Nucleus accumbens (tissue), 56 donors: ENCODE results near the gene LIMS3.
"Not testable (repeated sequence)": the region's sequence is repeated elsewhere in the genome, so short reads cannot be mapped to it uniquely, and the experiment has no call there.

Experiments
- DNase-seq, 56 donors: peaks; one replicate each; lab custom pipeline; 2025; lab: John Stamatoyannopoulos, UW

The LIMS3 gene, protein sequence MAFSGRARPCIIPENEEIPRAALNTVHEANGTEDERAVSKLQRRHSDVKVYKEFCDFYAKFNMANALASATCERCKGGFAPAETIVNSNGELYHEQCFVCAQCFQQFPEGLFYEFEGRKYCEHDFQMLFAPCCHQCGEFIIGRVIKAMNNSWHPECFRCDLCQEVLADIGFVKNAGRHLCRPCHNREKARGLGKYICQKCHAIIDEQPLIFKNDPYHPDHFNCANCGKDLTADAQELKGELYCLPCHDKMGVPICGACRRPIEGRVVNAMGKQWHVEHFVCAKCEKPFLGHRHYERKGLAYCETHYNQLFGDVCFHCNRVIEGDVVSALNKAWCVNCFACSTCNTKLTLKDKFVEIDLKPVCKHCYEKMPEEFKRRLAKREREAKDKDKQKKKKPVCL

GRCh38 chr2:109898462-109899336 is at the start of gene LIMS3:
LIMS3 (plus strand) TSS chr2:109898688; CDS start chr2:109898729, 41 bp downstream.
- DNase-seq, result not testable (repeated sequence)

DNA sequence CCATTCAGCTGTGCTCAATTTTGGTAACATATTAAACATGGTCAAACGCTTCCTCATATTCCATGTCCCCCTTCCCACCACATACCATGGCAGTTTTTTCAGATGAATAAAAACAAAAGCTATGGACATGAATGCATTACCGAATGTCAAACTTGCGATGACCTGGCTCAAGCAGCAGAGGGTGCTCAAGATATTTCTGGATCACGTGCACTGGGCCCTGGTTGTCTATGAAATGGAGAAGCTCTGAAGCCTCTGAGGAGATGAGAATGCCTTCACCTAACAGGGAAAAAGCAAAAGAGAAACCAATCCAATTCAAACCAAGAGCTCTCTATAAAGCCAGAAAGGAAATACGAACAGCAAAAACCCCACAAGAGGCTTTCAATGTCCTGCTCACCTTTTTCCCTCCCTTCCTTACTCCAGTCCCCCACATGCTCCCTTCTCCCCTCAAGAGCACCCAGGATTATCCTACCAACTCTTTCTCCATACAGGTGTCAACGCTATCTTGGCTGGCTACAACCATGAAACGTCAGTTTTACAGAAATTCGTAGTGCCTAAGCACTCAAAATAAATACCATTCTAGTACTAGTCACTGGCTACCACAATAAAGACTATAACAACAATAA is 27.2 kb upstream of the LIMS3 start:
- not testable (repeated sequence) for DNase-seq

DNA sequence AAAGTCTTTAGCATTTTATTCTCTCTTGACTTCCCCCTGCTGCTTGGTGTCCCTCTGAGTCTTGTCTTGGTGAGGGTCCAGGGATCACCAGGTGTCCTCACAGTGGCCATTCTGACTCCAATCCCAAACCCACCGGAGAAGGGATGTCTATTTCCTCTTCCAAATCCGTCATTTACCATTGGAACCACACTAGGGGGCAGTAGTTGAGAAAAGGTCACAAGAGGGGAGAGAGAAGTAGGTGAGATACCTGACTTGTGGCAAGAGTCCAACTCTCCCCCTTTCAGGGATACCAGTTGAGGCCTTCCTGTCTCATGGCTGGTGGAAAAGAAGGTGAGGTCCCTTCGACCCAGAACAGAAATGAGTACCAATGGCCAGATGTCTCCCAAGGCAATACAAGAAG is 21.9 kb upstream of the LIMS3 start:
- not testable (repeated sequence) for DNase-seq

DNA sequence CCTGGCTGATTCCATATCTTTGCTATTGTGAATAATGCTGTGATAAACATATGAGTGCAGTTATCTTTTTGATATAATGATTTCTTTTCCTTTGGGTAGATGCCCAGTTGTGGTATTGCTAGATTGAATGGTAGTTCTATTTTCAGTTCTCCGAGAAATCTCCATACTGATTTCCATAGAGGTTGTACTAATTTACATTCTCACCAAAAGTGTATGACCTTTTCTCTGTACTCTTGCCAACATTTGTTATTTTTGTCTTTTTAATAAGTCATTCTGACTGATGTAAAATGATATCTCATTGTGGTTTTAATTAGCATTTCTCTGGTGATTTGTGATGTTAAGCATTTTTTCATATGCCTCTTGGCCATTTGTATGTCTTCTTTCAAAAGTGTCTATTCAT is 16.4 kb upstream of the LIMS3 start:
- not testable (repeated sequence) for DNase-seq

DNA sequence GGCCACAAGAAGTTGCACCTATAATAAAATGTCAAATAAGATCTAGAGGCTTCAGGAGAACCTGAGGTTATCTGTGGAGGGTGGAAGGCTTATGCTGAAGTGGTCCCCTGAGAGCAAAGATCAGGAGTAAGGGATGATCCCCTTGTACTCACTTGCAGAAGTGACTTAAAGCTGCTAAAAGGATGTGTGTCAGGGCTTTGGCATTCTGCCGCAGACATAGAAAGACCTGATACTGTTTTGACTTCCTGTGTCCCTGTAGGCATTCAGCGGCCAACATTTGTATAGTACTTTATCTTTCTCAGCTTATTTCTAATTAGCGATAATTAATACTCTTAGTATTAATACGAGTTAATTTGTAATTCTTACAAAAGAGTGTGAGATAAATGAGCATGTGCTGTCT is 10.1 kb upstream of the LIMS3 start:
- DNase-seq, result not testable (repeated sequence)

- DNase-seq, result not testable (repeated sequence)
Observed at GRCh38 chr2:109889909-109890308, 8.6 kb upstream of the LIMS3 start.

GRCh38 chr2:109891024-109891423 is 7.5 kb upstream of the LIMS3 start:
- DNase-seq, result not testable (repeated sequence)

- not testable (repeated sequence) for DNase-seq
Observed at GRCh38 chr2:109893736-109894135, 4.8 kb upstream of the LIMS3 start.

DNA sequence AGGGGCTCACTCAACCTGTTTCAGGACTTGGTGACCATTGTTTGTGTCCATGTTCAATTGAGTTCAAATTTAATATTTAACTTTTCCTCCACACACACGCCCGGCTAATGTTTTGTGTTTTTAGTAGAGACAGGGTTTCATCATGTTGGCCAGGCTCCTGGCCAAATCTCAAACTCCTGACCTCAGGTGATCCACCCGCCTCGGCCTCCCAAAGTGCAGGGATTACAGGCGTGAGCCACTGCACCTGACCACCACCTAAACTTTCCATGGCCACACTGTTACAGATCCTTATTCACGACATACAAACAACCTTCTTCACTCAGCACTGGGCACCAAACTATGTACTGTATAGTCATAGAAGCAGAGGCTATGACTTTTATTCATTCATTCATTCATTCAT is 4.3 kb upstream of the LIMS3 start:
- not testable (repeated sequence) for DNase-seq

GRCh38 chr2:109895090-109895869 is 3.2 kb upstream of the LIMS3 start:
- not testable (repeated sequence) for DNase-seq

DNA sequence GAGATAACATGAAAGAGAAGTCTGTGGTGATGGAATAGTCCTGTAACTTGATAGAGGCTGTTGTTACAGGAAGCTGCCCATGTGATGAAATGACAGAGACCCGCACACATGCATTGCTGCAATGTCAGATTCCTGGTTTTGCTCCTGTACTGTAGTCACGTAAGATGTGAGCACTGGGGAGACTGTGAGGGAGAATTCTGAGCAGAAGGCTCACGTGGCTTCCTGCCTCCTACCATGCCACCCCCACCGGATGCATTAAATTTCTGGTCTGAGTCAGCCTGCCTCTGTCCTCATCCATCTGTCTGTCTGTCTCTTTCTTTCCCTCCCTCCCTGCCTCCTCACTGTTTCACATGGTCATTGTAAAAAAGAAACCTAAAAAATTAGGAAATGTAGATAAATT is 2.3 kb upstream of the LIMS3 start:
- not testable (repeated sequence) for DNase-seq

DNA sequence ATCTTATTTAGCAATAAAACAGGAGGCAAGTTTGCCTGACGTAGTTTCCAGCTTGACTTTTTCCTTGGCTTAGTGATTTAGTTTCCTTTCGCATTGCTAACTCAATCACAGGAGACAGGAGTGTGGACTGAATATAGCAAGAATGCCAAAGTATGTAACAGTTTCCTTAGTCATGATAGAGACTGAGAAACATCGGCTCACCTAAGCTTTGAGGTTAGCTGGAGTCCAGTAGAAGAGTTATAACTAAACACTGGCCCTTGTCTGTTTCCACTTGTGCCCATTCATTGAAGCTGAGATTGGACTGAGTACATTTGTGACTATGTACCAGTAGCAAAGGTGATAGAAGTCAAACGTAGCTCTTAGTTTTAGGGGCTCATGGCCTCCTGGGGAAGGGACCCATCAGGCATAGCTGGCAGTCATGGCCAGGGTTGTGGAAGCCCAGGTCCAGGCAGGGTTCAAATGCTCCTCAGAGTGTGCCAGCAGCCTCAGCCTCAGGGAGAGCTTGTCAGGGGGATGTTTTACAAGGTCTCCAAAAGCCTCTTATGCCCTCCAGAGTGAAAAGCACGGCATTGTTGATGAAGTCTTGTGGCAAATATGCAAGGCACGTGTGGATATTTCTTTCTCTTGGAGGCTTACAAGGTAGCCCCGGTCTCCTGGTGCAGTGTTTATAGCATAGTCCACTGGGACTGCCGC is 573 bp upstream of the LIMS3 start:
- not testable (repeated sequence) for DNase-seq

DNA sequence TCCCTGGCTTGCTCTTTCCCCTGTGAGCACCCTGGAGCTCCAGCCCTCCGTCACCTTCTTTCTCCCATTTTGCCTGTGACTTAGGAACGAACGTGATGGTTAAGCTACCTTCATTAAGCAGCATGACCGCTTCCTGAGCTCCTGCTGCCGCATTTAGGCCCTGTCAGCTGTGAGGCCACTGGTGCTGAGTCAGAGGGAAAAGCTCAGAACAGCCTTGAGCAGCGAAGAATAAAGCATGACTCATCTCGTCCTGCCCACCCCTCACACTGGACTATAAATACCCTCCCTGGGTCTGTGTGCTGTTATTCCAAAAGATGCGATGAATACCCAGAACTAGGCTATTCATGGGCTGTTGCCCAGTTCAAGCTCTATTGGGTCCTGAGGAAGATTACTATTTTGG is 7.3 kb downstream of the LIMS3 start:
- DNase-seq, result not testable (repeated sequence)

DNA sequence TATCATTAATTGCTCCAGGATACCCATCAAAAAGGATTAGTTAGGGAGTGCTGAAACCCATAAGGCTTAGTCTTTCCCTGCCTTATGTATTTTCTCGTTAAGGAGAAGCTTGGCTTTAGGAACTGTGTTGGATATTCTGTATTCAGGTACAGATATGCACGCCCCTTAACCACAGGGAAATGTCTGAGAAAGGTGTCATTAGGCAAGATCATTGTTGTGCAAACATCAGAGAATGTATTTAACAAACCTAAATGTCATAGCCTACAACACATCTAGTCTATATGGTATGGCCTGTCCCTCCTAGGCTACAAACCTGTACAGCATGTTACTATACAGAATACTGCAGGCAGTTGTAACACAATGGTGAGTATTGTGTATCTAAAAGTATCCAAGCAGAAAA is 10.1 kb downstream of the LIMS3 start:
- DNase-seq, result not testable (repeated sequence)

DNA sequence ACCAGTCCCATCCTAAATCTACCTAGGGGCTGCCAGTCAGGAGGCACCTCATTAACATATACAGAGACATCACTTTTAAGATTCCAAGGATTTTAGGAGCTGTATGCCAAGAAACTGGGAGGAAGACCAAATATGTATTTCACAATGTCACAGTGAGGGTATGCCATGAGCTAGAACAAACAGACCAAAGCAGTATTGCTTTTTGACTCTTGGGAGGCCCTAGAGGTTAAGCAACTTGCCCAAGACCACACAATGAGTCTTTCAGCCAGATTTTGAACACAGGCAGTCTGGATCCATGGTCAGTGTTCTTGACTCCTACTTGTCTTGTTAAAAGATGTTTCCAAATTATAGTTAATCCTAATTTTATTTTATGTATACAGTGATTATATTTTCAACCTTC is 12.3 kb downstream of the LIMS3 start:
- DNase-seq, result not testable (repeated sequence)

DNA sequence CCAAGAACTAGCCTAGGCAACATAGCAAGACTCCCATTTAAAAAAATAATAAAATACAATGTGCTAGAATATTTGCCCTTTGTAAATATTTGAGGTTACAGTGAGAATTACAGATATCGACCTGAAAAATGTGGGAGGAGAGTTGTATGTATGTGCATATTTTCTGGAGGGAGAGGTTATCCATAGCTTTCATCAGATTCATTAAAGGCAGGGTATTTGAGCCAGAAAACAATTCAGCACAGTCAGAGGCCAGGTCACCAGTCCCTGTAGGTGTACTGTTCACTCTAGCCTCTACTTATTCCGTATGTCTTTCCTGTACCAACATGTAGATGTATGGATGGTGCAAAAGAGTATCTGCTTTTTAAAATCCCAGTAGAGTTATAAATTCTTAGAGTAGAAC is 15.4 kb downstream of the LIMS3 start:
- not testable (repeated sequence) for DNase-seq

DNA sequence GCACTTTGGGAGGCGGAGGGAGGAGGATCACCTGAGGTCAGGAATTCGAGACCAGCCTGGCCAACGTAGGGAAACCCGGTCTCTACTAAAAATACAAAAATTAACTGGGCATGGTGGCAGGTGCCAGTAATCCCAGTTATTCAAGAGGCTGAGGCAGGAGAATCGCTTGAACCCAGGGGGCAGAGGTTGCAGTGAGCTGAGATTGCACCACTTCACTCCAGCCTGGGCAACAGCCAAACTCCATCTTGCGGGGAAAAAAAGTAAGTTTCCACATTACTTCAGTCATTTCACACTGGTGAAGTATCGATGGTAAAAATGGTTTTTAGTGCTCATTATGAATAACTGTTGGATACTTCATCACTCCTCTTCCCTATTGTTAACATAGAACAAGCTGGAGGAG is 16.1 kb downstream of the LIMS3 start:
- DNase-seq, result not testable (repeated sequence)

GRCh38 chr2:109915830-109916229 is 17.3 kb downstream of the LIMS3 start:
- DNase-seq, result not testable (repeated sequence)

DNA sequence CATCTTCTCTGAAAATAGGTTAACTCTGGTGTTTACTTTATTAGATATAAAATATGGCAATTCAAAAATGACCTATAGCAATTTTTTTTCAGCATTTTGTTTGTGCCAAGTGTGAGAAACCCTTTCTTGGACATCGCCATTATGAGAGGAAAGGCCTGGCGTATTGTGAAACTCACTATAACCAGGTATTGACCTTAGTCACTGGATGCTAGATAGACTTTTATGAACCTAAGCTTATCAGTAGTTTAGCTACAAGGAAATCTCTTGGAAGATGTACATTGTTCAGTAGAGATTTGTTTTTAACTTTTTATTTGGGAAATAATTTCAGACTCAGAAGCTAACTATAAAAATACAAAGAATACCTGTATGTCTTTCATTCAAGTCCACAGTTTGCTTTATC is 21.7 kb downstream of the LIMS3 start:
- not testable (repeated sequence) for DNase-seq
